Measurements from ENCODE around the gene MTF1.

GRCh38 chr1:37814252-37814651, 45.1 kb downstream of the MTF1 start:
- no peak for TF ChIP-seq CTCF (IDR thresholded peaks at IDR 0.05 in 8 of 11, conservative IDR thresholded peaks at IDR 0.05 in 3 of 11)
- TF ChIP-seq POLR2A (IDR thresholded peaks at IDR 0.05), result no peak

Data from spleen (tissue), 7 donors.